ENCODE data around the gene CDK13. TPM values are rescaled to one million over a fixed set of nuclear protein-coding genes. Genes with fewer than 3 reads are reported as not detected.

CDK13 gene
- total RNA-seq, 2 experiments from 2014 or later: 29.6 to 30.5 TPM

DNA sequence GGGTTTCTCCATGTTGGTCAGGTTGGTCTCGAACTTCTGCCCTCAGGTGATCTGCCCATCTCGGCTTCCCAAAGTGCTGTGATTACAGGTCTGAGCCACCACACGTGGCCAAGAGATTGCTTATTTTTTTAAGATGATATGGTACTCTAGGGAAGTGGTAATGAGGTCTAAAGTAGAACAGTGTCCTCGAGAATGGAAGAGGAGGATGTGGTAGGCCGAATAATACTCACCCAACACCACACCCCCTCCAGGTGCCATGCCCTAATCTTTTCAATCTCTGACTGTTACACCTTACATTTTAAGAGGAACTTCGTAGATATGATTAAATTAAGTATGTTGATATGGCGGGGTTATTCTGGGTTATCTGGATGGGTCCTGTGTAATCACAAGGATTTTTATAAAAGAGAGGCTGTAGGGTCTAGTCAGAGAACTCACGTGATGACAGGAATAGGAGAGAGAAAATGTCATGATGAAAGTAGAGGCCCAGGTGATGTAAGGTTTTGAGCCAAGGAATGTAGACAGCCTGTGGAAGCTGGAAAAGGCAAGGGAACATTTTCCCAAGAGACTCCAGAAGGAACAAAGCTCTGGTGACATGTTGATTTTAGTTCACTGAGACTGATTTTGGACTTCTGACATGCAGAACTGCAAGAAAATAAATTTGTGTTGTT is 29.5 kb downstream of the CDK13 start:
- CTCF ChIA-PET: no interaction called here
- Mint-ChIP-seq H3K27me3 (no peaks in the 10 kb centered on the region), H3K9me3 (no peaks in the 10 kb centered on the region), H3K4me1 (ENCODE audit: low read depth) (peaks cover 15% of the 10 kb centered on the region), H3K27ac (no peak overlapping the region), H3K36me3 (no peaks in the 10 kb centered on the region), H3K4me3 (no peak overlapping the region)
- POLR2A ChIA-PET: interaction anchor here (0.8 kb wide), 1 partner anchor 28 kb away, joined by 3 read pairs; no protein-coding TSS in a partner anchor
- peak; percentile 41 for DNase-seq
- intact Hi-C loops (cut with micrococcal nuclease): loop anchor here (1.0 to 2.0 kb wide), 2 partner anchors 27 to 155 kb away; partner anchors contain the start of gene MPLKIP

DNA sequence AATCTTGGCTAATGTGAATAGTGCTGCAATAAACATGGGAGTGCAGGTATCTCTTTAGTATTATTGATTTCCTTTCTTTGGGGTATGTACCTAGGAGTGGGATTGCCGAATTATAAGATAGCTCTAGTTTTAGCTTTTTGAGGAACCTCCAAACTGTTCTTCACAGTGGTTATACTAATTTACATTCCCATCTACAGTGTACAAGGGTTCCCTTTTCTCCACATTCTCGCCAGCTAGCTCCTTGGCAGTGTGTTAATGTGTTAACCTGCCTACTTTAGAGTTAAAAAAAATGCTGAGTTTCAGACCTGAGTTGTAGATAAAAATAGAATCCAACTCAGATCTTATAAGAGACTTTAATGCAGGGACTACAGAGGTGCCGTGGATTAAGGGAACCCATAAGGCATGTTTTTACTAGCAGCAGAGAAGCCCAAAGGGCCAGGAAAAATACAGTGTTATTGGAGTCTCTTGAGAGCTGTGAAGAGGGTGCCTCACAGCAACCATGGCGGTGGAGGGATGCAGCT is 35.4 kb downstream of the CDK13 start:
- no peak for DNase-seq
- Mint-ChIP-seq H3K9me3 (no peaks in the 10 kb centered on the region), H3K27me3 (no peaks in the 10 kb centered on the region), H3K4me3 (no peak overlapping the region), H3K27ac (no peak overlapping the region), H3K36me3 (peaks cover 9% of the 10 kb centered on the region), H3K4me1 (ENCODE audit: low read depth) (peaks cover 44% of the 10 kb centered on the region)
- CTCF ChIA-PET: interaction anchor here (1.3 kb wide), 1 partner anchor 67 kb away, joined by 5 read pairs; no protein-coding TSS in a partner anchor
- intact Hi-C loops (cut with micrococcal nuclease): no loop called here
- POLR2A ChIA-PET: no interaction called here

GRCh38 chr7:39987641-39988347 is 37.7 kb downstream of the CDK13 start:
- peaks cover 44% of the 10 kb centered on the region for H3K4me1 Mint-ChIP-seq (ENCODE audit: low read depth)
- H3K4me3 Mint-ChIP-seq: no peak overlapping the region
- H3K36me3 Mint-ChIP-seq: peaks cover 9% of the 10 kb centered on the region
- H3K27ac Mint-ChIP-seq: peak overlapping the region; percentile 53
- intact Hi-C loops (cut with micrococcal nuclease): loop anchor here (1.0 kb wide), 1 partner anchor 36 kb away; no protein-coding TSS in a partner anchor
- no peak for DNase-seq
- ChIA-PET POLR2A (interaction anchor here (0.6 kb wide), 1 partner anchor 37 kb away, joined by 3 read pairs; the partner anchor contains the start of gene CDK13), CTCF (interaction anchor here (1.2 kb wide), 1 partner anchor 92 kb away, joined by 3 read pairs; no protein-coding TSS in a partner anchor)
- no peaks in the 10 kb centered on the region for H3K9me3 Mint-ChIP-seq
- no peaks in the 10 kb centered on the region for H3K27me3 Mint-ChIP-seq

DNA sequence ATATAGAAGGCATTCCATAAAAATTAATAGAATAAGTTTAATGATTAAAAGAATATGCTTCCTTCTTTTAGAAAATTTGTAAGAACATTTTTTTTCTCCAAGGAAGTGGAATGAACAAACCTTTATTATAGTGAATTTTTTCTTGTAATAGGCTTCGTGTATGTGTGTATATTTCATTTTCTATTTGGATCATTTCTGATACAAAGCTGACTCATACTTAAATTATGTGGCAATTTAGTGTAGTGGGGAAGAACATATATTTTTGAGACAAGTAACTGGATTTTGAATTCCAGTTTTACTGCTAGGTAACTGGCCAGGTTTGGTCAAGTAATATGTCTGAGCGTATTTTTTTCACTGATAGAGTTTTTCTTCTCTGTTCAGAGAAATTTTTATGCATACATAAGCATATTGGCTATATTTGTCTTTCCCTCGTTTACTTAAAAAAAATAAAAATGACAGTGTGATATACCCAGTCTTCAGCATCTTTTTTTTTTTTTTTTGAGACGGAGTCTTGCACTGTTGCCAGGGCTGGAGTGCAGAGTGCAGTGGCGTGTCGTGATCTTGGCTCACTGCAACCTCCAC is 50.8 kb downstream of the CDK13 start:
- intact Hi-C loops (cut with micrococcal nuclease): no loop called here
- Mint-ChIP-seq H3K27me3 (no peaks in the 10 kb centered on the region), H3K4me3 (no peak overlapping the region), H3K9me3 (no peaks in the 10 kb centered on the region), H3K36me3 (peaks cover 9% of the 10 kb centered on the region), H3K4me1 (ENCODE audit: low read depth) (peaks cover 14% of the 10 kb centered on the region), H3K27ac (no peak overlapping the region)
- ChIA-PET CTCF (no interaction called here), POLR2A (no interaction called here)
- no peak for DNase-seq

DNA sequence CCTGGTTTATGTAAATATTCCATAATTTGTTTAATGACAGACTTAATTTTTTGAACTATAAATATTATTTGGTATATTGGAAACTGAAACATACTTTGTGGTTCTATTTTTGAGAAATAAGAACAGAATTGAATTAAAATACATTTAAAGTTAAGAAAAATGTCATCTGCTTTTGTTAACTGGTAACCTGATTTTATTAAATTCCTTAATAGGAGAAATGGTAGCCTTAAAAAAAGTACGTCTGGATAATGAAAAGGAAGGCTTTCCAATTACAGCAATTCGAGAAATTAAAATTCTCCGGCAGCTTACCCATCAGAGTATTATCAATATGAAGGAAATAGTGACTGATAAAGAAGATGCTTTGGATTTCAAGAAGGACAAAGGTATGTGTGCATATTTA is 51.6 kb downstream of the CDK13 start:
- Mint-ChIP-seq H3K36me3 (peaks cover 9% of the 10 kb centered on the region), H3K4me3 (no peak overlapping the region)
- POLR2A ChIA-PET: no interaction called here

DNA sequence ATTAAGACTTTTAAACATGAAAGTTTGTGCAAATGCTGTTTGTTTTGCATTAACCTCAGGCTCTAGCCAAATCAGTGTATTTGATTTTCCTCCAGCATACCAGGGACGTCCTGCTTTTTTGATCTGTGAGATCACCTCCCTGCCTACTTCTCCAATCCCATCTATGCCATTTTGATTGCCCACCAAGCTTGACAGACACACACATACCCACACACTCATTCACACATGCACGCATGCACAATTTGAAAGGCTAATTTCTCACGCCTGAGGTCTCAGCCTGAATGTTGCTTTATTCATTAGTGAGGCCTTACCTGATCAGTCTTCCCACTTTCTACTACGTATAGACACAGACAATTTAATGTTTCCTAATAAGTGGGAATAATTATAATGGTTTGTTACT is 53.5 kb downstream of the CDK13 start:
- ChIA-PET POLR2A (no interaction called here), CTCF (no interaction called here)
- no peaks in the 10 kb centered on the region for H3K27me3 Mint-ChIP-seq
- H3K4me1 Mint-ChIP-seq (ENCODE audit: low read depth): peaks cover 25% of the 10 kb centered on the region
- intact Hi-C loops (cut with micrococcal nuclease): no loop called here
- H3K27ac Mint-ChIP-seq: no peak overlapping the region
- H3K36me3 Mint-ChIP-seq: peaks cover 9% of the 10 kb centered on the region
- H3K9me3 Mint-ChIP-seq: no peaks in the 10 kb centered on the region
- no peak overlapping the region for H3K4me3 Mint-ChIP-seq
- DNase-seq: no peak

More for the DNA sequence above, 51.6 kb downstream of the CDK13 start:
- Mint-ChIP-seq H3K4me1 (ENCODE audit: low read depth) (peaks cover 18% of the 10 kb centered on the region), H3K9me3 (no peaks in the 10 kb centered on the region), H3K27ac (no peak overlapping the region), H3K27me3 (no peaks in the 10 kb centered on the region)
- no peak for DNase-seq
- intact Hi-C loops (cut with micrococcal nuclease): no loop called here
- CTCF ChIA-PET: no interaction called here

DNA sequence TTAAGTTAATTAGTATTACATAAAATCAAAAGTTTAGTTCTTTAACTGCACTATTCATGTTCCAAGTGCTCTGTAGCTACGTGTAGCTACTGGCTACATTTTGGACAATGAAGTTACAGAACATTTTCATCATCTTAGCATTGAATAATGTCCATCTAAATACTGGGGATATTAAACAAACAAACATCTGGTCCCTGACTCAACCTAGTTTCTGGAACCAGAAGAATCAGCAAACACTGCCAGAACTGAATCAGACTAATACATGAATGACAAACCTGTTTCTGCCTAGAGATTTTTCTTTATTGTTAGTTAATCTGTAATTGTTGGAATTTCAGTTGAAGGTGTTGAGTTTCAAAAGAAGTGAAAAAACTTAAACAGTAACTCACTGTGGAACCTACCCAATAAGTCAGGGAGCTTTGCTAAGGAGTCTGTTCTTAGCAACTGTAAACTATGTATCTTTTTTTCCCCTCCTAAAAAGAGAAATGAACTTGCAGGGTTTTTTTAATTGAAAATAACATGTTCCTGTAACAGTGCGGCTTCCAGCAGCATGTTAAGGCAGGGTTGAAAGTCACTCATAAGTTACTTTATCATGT is 58.3 kb downstream of the CDK13 start:
- DNase-seq: no peak
- H3K27me3 Mint-ChIP-seq: no peaks in the 10 kb centered on the region
- ChIA-PET CTCF (no interaction called here), POLR2A (no interaction called here)
- intact Hi-C loops (cut with micrococcal nuclease): no loop called here
- H3K36me3 Mint-ChIP-seq: peaks cover 6% of the 10 kb centered on the region
- no peaks in the 10 kb centered on the region for H3K9me3 Mint-ChIP-seq
- H3K27ac Mint-ChIP-seq: peak overlapping the region; percentile 18
- H3K4me1 Mint-ChIP-seq (ENCODE audit: low read depth): peaks cover 18% of the 10 kb centered on the region
- no peak overlapping the region for H3K4me3 Mint-ChIP-seq

DNA sequence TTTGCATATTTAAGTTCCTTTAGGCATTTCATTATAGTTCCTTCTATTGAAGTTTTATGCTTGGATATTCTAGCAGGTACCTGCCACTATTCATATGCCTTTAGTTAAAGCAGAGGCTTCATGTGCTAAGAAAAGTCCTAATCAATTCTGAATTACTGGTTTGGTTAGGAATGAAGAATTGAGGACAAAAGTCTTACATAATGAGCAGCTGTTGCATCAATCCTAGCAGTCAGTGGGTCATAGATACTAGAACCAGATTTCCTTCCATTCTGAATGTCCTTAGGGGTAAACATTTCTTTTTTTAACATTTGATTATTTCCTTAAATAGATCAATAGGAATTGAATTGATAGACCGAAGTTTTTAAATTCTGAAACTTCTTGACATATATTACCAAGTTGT is 59.2 kb downstream of the CDK13 start:
- Mint-ChIP-seq H3K27ac (no peak overlapping the region), H3K36me3 (peaks cover 4% of the 10 kb centered on the region), H3K9me3 (no peaks in the 10 kb centered on the region), H3K4me3 (no peak overlapping the region), H3K27me3 (no peaks in the 10 kb centered on the region), H3K4me1 (ENCODE audit: low read depth) (peaks cover 19% of the 10 kb centered on the region)
- no peak for DNase-seq
- CTCF ChIA-PET: no interaction called here
- POLR2A ChIA-PET: no interaction called here
- intact Hi-C loops (cut with micrococcal nuclease): no loop called here

DNA sequence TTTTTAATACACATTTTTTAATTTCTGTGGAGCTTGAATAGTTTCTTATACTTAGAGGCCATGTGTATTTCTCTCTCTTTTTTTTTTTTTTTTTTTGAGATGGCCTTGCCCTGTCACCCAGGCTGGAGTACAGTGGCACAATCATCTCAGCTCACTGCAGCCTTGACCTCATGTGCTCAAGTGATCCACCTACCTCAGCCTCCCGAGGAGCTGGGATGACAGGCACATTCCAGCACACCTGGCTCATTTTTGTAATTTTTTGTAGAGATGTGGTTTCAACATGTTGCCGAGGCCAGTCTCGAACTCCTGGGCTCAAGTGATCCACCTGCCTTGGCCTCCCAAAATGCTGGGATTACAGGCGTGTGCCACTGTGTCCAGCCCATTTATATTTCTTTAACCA is 64.3 kb downstream of the CDK13 start:
- peaks cover 10% of the 10 kb centered on the region for H3K36me3 Mint-ChIP-seq
- POLR2A ChIA-PET: no interaction called here
- no peaks in the 10 kb centered on the region for H3K9me3 Mint-ChIP-seq
- CTCF ChIA-PET: interaction anchor here (2.1 kb wide), 1 partner anchor 38 kb away, joined by 10 read pairs; no protein-coding TSS in a partner anchor
- no peaks in the 10 kb centered on the region for H3K27me3 Mint-ChIP-seq
- peaks cover 24% of the 10 kb centered on the region for H3K4me1 Mint-ChIP-seq (ENCODE audit: low read depth)
- no peak overlapping the region for H3K27ac Mint-ChIP-seq
- no peak overlapping the region for H3K4me3 Mint-ChIP-seq
- no peak for DNase-seq
- intact Hi-C loops (cut with micrococcal nuclease): loop anchor here (2.0 kb wide), 1 partner anchor 62 kb away; no protein-coding TSS in a partner anchor

- no peak overlapping the region for H3K4me3 Mint-ChIP-seq
Observed at GRCh38 chr7:40015790-40016296, 65.8 kb downstream of the CDK13 start.

GRCh38 chr7:40019558-40019957 is 69.5 kb downstream of the CDK13 start:
- Mint-ChIP-seq H3K36me3 (peaks cover 11% of the 10 kb centered on the region), H3K27ac (no peak overlapping the region), H3K27me3 (no peaks in the 10 kb centered on the region), H3K4me3 (no peak overlapping the region), H3K9me3 (no peaks in the 10 kb centered on the region), H3K4me1 (ENCODE audit: low read depth) (peaks cover 23% of the 10 kb centered on the region)
- intact Hi-C loops (cut with micrococcal nuclease): no loop called here
- ChIA-PET CTCF (interaction anchor here (3.1 kb wide), 1 partner anchor 124 kb away, joined by 8 read pairs; no protein-coding TSS in a partner anchor), POLR2A (no interaction called here)
- no peak for DNase-seq

More at GRCh38 chr7:40015790-40016296, 65.8 kb downstream of the CDK13 start:
- Mint-ChIP-seq H3K27ac (peak overlapping the region; percentile 26), H3K27me3 (no peaks in the 10 kb centered on the region), H3K9me3 (no peaks in the 10 kb centered on the region), H3K4me1 (ENCODE audit: low read depth) (peaks cover 24% of the 10 kb centered on the region), H3K36me3 (peaks cover 8% of the 10 kb centered on the region)
- CTCF ChIA-PET: interaction anchor here (0.9 to 2.1 kb wide), 4 partner anchors 19 to 64 kb away, joined by 3 to 10 read pairs (median 4); no protein-coding TSS in a partner anchor
- no peak for DNase-seq
- POLR2A ChIA-PET: interaction anchor here (1.2 kb wide), 1 partner anchor 12 kb away, joined by 3 read pairs; no protein-coding TSS in a partner anchor
- intact Hi-C loops (cut with micrococcal nuclease): loop anchor here (2.0 kb wide), 1 partner anchor 63 kb away; no protein-coding TSS in a partner anchor

Measured in activated CD4-positive, alpha-beta memory T cell treated with anti-CD3 and anti-CD28 coated beads for 36 hours (primary cell).